DOHH2 (cell line): ENCODE results near the gene NFATC4.

ENCODE experiments used
- CTCF ChIP-seq: fragments of 200-600 bp; sonication (generic); IDR thresholded peaks from one replicate; pipeline ENCODE4 v1.5.1; 2014; ENCODE audit warnings: antibody characterized with exemption, mild to moderate bottlenecking, low read depth, low read length; ENCODE audit not compliant: poor library complexity, severe bottlenecking
- EZH2phosphoT487 ChIP-seq: fragments of 200-600 bp; sonication (generic); IDR thresholded peaks from 2 replicates; pipeline ENCODE4 v1.6.1; 2017; ENCODE audit warnings: borderline replicate concordance, mild to moderate bottlenecking, antibody characterized with exemption, low read length, moderate library complexity, mixed read lengths

GRCh38 chr14:24323341-24323740, 44.6 kb upstream of the NFATC4 start:
- TF ChIP-seq CTCF, result no peak
- no peak for TF ChIP-seq EZH2phosphoT487
